Activated effector memory CD4-positive, alpha-beta T cell treated with anti-CD3 and anti-CD28 coated beads, Interleukin-2, amount 50 U/mL, for 16 hours (primary cell): Measurements from ENCODE around the gene KCNH1.
"Not testable (repeated sequence)": the region's sequence is repeated elsewhere in the genome, so short reads cannot be mapped to it uniquely, and the experiment has no call there.

ENCODE experiments used
- DNase-seq: peaks from one replicate; pipeline ENCODE4 v3.0.0-alpha.2; 2020

The KCNH1 gene

DNA sequence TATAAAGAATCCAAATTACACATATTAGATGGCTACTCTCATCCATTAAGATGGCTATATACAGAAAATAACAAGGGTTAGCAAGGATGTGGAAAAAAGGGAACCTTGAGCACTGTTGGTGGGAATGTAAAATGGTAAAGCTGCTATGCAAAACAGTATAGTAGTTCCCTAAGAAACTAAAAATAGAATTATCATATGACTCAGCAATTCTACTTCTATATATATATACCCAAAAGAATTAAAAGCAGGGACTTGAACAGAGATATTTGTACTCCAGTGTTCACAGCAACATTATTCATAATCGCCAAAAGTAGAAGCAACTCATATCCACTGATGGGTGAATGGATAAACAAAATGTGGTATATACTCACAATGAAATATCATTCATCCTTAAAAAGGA is 126.1 kb downstream of the KCNH1 start:
- no peak for DNase-seq

DNA sequence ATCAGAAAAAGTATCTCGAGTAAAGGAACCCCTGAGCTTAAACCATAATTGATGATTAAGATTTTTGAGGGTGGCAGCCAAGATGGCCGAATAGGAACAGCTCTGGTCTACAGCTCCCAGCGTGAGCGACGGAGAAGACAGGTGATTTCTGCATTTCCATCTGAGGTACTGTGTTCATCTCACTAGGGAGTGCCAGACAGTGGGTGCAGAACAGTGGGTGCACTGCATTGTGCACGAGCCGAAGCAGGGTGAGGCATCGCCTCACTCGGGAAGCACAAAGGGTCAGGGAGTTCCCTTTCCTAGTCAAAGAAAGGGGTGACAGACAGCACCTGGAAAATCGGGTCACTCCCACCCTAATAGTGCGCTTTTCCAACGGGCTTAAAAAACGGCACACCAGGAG is 138.0 kb downstream of the KCNH1 start:
- DNase-seq, result not testable (repeated sequence)

DNA sequence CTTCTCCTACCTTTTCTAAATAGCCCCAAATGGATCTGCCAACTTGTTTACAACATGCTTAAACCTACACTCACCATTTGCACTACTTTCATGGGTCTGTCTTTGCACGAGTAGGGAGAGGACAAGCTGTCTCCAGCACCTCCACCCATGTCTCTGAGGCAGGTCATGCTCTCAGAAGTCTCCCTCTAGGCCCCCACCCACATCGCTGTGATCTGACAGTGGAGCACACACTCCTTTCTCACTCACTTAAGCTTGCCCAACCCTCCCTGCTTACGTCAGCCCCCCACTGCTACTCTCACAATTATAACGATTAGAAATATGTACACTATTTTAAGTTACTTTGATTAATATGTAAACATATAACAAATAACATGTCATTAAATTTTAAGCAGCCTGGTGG is 141.1 kb downstream of the KCNH1 start:
- DNase-seq, result no peak

DNA sequence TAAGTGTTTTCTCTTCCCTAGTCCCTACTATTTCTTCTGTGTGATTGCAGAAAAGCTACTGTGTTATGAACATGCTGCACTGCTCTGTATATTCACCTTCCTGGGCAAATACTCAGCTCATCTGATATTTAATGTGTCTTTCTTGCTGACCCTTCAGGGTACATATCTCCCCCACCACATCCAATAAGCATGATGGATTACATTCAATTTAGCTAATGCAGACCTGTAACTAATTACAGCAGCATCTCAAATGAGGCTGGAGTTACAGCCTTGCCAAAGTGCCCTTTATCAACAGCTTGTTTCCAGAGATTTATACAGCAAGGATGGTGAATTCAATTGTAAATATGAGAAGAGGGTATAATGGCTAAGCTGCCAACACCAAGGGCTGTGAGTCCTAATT is 144.0 kb downstream of the KCNH1 start:
- no peak for DNase-seq

DNA sequence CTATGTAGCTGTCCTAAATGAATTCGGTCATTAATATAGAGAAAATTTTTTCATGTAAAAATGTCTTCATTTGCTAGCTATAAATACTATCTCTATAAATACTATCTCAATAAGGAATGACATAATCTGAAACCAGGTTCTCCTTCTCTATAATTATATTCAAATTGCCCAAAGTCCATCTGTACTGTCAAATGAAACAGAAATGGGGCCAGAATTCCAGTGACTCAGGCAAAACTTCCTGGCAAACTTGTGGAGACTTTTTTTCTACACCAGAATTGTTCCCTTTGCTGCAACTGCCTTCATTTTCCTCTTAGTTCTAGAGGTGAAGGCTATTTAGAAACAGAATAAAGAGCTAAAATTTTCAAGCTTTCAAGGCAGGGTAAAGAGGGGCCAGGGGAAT is 152.5 kb downstream of the KCNH1 start:
- no peak for DNase-seq

DNA sequence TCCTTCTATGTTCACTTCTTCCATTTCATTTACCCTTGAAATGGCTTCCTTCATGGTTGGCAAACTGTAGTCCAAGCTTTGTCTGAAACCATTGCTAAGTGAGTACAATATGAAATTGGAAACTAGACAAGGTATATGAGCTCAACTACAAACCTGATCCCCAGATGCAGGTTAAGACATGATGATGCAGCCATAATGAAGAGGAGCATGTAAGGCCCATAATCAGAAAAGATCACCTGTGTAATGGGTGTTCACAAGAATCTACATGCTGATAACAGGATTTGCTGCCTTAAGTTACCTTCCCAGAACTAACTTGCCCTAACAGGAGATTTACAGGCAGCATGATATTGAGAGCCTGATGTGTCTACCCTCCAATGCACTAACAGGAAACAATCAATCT is 153.9 kb downstream of the KCNH1 start:
- no peak for DNase-seq

DNA sequence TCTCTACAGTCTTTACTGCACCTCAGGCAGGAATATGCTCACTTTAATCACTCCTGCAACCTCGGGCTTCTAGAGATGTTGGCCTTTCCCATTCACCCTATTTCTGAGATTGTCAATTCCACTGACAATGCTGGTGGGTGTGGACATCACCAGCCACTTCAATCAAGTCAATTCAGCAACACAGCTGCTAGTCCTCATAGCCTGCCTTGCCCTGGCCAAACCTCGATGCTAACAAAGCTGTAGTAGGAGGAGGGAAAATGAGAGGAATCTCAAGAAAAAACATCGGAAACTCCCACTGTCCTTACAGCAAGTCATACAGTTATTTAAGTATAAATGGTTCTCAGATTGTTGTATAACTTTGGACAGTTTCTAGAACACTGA is 155.0 kb downstream of the KCNH1 start:
- DNase-seq, result no peak

DNA sequence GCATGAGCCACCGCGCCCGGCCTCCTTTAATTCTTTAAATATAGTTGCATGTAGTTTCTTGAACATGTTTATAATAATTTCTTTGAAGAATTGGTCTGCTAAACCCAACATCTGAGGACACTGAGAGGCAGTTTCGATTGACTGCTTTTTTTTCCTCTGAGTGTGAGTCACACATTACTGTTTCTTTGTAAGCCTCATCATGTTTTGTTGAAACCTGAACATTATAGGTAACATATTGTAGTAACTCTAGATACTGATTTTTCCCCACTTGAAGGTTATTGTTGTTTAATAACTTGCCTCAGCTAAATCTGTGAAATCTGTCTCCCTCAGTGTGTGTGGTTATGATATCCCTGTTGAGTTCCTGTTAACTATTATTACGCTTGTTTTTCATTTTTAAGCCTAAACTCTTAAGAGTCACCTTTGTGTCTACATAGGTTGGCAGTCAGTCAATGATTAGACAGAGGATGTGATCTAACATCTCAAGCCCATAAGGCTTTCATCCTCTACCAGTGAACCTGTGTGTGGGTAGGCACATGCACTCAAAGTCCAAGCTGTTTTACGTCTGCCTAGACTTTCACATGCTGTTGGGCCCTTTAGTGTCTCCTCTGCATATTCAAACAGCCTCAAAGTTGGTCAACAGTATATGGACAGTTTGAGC is 155.5 kb downstream of the KCNH1 start:
- DNase-seq, result no peak

DNA sequence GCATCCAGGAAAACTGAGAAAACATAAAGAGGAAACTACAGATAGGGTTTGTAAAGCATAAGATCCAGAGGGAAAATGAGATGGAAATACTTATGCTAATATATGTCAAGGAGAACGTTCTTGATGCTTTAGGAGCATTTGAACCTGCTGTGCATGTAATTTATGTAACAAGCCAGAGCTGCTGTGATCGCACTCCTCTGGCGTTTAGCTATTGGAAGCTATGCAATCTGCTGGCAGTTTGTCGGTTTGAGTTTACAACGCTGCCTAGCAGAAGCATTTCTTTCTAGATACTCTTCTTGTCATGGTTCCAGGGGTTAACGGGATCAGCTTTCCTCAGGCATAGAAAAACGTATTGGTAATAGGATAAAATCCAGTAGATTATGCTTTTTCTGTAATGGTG is 182.7 kb downstream of the KCNH1 start:
- DNase-seq, result no peak

DNA sequence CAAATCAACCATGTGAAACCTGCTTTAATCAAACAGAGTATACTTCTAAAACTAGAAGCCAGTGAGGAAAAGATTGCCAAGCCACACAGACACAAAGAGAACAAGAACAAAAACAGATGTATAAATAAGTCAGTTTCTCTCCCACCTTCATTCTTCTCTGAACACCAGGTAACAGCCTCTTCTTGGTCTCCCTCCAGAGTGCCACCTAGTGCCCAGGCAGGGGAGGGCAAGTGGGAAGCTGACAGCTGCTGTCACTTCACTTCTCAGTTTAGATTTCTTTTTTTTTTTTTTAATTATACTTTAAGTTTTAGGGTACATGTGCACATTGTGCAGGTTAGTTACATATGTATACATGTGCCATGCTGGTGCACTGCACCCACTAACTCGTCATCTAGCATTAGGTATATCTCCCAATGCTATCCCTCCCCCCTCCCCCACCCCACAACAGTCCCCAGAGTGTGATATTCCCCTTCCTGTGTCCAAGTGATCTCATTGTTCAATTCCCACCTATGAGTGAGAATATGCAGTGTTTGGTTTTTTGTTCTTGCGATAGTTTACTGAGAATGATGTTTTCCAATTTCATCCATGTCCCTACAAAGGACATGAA is 183.9 kb downstream of the KCNH1 start:
- DNase-seq, result peak; percentile 82

DNA sequence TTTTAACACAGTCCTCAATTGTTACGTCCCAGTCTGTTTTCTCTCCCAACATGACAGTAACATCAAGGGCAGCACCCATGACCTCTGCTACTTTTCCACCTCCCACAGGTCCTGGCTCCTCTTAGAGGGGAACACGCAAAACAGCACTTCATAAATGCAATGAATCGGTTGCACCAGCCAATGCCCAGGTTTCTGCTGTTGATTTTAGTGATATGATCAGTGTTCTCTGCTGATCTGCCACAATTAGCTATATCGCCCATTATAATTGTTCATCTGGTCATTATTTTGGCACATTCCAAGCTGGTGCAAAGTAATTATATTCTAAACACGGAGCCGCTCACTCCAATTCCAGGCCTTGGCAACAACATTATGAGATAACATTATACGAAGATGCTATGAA is 184.5 kb downstream of the KCNH1 start:
- no peak for DNase-seq

DNA sequence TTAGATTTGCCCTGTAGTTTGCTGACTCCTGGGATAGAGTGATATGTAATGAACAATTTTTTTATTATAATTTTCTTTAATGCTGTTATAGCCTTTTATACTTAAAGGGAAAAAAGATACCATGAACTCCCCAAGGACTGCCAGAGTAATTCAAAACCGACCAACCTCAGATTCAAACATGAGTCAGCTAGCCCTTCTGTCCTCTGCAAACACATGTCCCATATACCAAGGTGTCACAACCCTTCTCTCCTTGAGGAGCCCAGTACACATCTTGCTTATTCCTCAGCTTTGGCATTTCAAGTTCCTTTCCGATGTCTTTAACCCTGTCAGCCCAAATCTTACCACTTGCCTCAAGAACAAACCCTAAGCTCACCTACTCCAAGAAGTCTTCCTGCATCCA is 184.9 kb downstream of the KCNH1 start:
- DNase-seq, result no peak

DNA sequence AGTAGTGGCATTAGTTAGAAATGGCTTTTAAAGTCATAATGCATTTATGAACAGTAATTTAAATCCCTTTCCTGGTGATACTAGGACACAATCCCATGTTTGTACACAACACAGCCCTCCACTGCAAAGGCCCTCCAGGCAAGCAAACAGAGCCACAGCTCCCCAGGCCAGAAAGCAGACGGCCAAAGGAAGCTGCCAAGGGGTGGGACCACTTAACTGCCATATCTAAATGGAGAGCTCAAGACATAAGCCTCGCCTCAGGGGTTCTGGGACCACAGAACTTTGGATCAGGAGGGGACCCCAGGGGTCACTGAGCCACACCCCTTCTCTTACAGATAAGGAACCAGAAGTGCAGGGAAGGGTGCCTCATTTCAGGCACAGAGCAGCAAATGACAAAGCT is 189.7 kb downstream of the KCNH1 start:
- no peak for DNase-seq

DNA sequence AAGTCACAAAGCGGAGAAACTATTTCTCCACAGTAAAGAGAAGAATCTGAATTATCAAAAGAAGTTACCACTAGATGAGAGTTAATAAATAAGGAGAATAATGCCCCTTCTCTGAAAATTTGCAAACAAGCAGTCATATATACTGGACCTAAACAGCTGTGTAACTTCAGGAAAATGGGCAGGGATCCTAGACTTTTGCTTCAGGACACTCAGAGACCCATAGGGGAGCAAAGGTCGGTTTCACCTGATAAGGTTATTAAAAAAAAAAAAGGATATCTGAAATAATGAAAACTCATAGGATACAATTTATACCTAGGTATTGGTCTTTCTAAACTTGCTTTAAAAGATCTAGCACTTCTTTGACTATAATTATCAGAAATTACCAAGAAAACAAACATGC is 191.4 kb downstream of the KCNH1 start:
- no peak for DNase-seq

DNA sequence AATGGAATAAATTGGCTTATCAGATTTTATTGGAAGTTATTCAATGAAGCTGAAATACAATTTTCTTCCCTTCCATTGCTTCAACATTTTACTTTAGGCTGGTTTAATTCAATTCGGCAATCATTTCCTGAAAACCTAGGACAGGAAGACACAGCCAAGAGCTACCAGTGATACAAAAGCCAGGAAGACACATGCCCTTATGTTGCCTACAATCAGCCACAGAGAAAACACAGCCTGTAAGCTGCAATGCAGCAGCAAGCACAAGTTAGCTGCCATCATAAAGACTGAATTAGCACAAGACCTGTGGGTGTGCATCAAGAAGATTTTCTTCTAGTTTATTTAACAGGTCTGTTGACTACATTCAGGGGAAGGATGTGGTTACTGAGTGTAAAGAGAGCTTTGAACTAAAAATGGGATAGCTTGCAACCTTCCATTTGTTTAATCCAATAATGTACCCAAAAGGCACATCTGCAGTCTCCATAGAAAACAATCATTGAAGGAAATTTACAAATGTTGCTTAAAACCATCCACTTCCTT is 193.8 kb downstream of the KCNH1 start:
- DNase-seq, result no peak

DNA sequence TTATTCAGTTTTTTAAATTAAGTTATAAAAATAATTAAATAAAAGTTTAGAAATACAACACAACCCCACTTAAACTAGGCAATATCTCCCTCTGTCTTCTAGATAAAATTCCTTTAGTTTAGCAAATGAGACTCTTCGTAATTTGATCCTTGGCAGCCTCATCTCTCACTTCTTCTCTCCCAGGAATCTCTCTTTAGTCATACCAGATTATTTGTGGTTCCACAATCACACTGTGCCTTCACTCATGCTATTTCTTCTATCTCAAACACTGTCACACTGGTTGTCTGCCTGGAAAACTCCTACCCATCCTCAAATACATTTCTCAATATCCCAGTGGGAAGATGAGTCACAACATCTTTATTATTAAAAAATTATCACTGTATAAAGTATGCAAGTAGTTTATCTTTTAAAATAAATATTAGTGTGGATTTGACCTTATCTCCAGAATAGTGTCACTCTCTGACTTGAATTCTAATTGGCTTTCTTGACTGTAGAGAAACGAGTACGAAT is 195.5 kb downstream of the KCNH1 start:
- DNase-seq, result no peak

DNA sequence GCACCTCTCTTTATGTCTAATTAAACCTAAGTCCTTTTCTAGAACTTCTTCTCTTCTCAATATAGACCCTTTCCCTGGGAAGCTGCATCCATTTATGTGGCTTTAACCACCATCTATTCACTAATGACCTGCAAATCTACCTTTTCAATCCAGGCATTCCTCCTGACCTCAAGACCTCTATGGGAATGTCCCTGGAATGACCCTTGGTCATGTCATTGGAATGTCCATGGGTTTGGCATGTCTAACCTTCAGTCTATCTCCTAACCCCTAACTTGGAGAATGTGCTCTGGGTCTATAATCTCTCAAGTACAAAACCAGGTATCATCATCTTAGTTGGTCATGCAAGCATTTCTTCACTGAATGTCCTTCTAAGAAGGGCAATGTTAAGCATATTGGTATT is 196.1 kb downstream of the KCNH1 start:
- no peak for DNase-seq

DNA sequence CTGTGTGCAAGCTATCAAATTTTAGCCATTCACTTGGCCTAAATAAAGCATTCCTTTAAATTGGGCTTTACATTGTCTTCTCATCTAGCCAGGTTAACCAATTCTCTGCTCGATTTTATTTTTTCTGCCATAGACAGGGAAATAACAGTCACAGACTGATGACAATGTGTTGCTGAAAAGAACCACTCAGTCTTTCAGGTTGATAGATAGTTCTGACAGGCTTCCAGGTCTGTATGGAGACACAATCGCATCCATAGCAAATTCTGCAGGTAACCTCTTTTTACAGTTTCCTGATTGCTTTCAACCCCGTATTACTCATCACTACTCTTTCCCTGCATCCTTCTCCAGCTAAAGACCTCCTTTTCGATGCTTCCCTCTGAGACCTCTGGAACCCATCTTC is 198.0 kb downstream of the KCNH1 start:
- DNase-seq, result no peak

DNA sequence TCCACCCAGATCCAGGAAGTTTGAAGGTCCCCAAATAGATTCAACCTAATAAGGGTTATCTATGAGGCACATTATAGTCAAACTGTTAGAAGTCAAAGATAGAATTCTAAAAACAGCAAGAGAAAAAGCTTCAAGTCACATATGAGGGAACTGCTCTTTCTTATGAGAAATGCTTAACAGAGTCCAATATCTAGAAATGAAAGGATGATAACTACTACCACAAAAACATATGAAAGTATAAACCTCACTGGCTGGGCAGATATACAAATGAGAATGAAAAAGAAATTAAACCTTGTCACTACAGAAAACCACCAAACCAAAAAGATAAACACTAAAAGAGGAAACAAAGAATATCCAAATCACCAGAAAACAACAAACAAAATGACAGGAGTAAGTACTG is 201.8 kb downstream of the KCNH1 start:
- DNase-seq, result no peak

DNA sequence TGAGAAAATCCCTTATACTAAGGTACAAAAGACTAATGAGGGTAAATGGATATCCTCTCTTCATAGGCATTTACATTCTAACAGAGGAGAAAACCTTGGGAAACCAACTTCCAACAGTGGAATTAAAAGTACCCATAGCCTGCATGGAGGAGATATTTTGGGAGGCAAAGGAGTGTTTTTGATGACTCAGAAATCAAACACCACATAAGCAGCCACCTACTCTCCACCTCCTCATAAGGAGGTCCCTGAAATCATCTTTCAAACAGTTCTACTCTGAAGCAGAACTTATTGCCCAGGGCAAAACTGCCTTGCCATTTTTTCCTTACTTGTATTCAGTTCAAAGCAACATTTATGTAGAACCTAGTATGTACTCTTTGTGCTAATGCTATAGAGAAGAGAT is 211.3 kb downstream of the KCNH1 start:
- DNase-seq, result no peak

DNA sequence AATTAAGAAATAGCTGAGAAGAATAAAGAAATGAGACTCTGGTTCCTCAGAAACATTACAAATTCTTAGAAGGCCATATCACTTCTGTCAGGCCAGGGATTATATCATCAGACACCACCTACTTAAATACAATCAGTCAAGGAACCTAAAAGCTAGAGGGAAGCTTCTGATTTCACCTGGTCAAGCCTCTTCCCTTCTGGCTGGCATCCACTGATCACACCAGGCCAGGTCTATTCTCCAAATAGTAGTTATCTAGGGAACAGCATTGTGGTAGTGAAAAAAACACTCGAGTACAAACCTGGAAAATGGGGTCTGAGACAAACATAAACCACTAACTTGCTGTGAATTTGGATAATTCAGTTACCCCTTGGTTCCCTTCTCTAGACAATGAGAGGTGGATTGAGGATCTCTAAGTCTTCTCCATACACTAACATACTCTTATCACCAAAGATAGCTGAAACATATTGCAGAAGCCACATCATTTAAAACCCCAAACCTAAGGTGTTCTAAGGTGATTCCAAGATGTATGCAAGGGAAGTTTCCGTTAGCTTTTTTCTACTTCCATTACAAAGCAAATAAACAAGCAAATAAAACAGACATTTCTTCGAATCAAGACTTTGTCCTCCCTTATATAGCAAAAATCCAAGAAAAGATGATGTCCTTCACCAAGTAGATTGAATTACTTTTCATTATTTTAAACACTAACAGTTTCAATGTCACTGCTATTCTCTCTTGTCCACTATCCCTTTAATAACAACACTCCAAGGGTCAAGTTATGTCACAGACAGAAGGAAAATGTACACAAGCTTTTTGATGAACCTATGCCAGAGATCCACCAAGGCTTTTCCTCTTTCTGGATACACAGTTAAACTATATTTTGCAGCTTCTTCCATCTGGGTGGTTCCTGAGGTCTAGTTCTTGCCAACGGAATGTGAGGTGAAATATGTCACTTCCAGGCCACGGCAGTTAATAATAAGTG is 212.9 kb downstream of the KCNH1 start:
- DNase-seq, result no peak

DNA sequence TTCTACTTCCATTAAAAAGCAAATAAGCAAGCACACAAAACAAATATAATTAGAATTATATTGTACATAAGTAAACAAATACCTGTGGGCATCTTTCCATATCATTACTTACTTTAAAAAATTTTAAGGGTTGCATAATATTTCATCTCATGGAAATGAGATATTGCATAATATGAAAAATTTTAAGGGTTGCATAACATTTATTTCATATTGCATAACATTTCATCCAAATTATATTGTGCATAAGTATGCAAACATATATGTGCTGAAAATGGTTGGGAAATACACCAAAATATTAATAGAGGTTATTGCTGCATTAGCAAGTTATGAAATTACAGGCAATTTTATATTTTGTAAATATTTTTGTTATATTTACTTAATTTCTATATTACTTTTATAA is 213.7 kb downstream of the KCNH1 start:
- DNase-seq, result no peak

DNA sequence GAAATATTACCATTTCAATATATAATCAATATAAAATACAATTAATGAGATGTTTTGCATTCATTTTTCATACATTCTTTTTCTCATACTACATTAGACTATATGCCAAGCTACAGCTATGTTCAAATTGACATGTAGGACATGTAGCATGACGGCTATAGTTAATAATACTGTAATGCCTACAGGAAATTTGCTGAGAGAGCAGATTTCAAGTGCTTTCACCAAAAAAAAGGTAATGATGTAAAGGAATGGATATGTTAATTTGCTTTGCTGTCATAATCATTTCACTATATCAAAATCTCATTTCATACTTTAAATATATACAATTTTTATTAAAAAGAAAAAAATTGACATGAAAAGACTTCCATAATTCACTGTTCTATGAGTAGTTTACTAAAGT is 215.1 kb downstream of the KCNH1 start:
- no peak for DNase-seq
